Esophagus squamous epithelium (tissue), 5 donors: Measurements from ENCODE around the gene THY1. TPM values are rescaled to one million over a fixed set of nuclear protein-coding genes. Genes with fewer than 3 reads are reported as not detected.

ENCODE experiments used
- DNase-seq: peaks from one replicate; lab custom pipeline; 2025; lab: John Stamatoyannopoulos, UW
- H3K27ac ChIP-seq, 4 donors: fragments of 200-600 bp; sonication (generic); one replicate each; pipeline ENCODE4 v1.5.1; 2016 to 2019; ENCODE audit warnings: mild to moderate bottlenecking in 1 of 4
- H3K27me3 ChIP-seq, 4 donors: fragments of 200-600 bp; sonication (generic); 1 replicate in 3 of 4; 2 replicates in 1 of 4; pipeline versions ENCODE4 v1.5.1 to v1.6.0; 2017 to 2021; ENCODE audit warnings: antibody characterized with exemption in 1 of 4
- H3K36me3 ChIP-seq, 3 donors: fragments of 200-600 bp; sonication (generic); one replicate each; pipeline ENCODE4 v1.5.1; 2016 to 2019
- H3K4me1 ChIP-seq, 3 donors: fragments of 200-600 bp; sonication (generic); one replicate each; pipeline ENCODE4 v1.5.1; 2017 to 2019
- H3K4me3 ChIP-seq, 4 donors: fragments of 200-600 bp; sonication (generic); 1 replicate in 3 of 4; 2 replicates in 1 of 4; pipeline ENCODE4 v1.5.1; 2016 to 2019; ENCODE audit warnings: mild to moderate bottlenecking in 2 of 4, moderate library complexity in 1 of 4
- H3K9me3 ChIP-seq, 3 donors: fragments of 200-600 bp; sonication (generic); one replicate each; pipeline ENCODE4 v1.5.1; 2016 to 2019
- POLR2A ChIP-seq, 4 donors: fragments of 450-650 bp; IDR thresholded peaks; one replicate each; pipeline ENCODE4 v1.6.1; 2017; ENCODE audit warnings: antibody characterized with exemption in 4 of 4, mild to moderate bottlenecking in 4 of 4, moderate library complexity in 3 of 4
- WGBS, 2 donors: methylation state at CpG; one replicate each; pipeline ENCODE4 v1.1.5; 2018; 5-methylcytosine and 5-hydroxymethylcytosine counted together
- intact Hi-C: fragments of 100-400 bp; cut with DNase I; formaldehyde crosslinking; loops from one replicate; pipeline ENCODE4 v1.15.0; 2022
- total RNA-seq, 4 donors: library from RNA; depleted of rRNA; stranded (reverse); fragments of >200 nt; gene quantifications; one replicate each; pipeline ENCODE4 v1.1.0, GENCODE V29; 2016
- TF ChIP-seq, protein P1 (sequence below), 6 experiments: fragments of 450-650 bp in 4 of 6; fragments of 200-600 bp in 2 of 6; sonication (generic) in 2 of 6; IDR thresholded peaks; one replicate each; pipeline ENCODE4 v1.5.1; 2016 to 2019; ENCODE audit warnings: antibody characterized with exemption in 6 of 6, mild to moderate bottlenecking in 4 of 6, moderate library complexity in 4 of 6
- donor health status: DM: yes; HTN: yes; CAD: no.

Gene THY1
- total RNA-seq, 4 donors from 2014 or later, result 0.57 to 7.6 (median 2.9) TPM

DNA sequence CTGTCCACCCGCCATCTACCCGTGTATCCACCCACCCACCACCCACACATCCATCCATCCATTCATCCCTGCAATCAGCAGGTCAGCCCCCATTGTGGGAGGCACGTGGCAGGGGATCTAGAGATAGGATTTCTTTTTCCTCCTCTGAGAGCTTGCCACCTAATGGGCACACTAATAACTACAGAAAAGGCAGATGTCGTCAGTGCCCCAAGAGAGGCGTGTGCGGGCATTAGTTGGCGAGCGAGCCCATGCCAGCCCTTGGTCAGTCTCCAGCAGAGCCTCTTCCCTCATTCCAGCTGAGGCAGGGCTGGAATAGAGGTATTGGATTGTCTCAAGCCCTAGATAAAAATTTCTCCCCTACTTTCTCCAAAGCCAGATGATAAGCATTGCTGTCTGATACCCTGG is 51.2 kb downstream of the THY1 start:
- Histone ChIP-seq H3K4me1 (peaks cover 61 to 98% (median 76%) of the 10 kb centered on the region in 3 donors), H3K36me3 (no peaks in the 10 kb centered on the region), H3K9me3 (no peaks in the 10 kb centered on the region), H3K4me3 (no peak overlapping the region), H3K27me3 (peaks cover 0 to 11% (median 0%) of the 10 kb centered on the region in 4 donors), H3K27ac (peak overlapping the region; percentile 74 to 95 (median 88))
- WGBS, 2 donors, result 10 to 32% methylated on average over 8 of the region's 8 CpGs
- TF ChIP-seq, protein P1, sequence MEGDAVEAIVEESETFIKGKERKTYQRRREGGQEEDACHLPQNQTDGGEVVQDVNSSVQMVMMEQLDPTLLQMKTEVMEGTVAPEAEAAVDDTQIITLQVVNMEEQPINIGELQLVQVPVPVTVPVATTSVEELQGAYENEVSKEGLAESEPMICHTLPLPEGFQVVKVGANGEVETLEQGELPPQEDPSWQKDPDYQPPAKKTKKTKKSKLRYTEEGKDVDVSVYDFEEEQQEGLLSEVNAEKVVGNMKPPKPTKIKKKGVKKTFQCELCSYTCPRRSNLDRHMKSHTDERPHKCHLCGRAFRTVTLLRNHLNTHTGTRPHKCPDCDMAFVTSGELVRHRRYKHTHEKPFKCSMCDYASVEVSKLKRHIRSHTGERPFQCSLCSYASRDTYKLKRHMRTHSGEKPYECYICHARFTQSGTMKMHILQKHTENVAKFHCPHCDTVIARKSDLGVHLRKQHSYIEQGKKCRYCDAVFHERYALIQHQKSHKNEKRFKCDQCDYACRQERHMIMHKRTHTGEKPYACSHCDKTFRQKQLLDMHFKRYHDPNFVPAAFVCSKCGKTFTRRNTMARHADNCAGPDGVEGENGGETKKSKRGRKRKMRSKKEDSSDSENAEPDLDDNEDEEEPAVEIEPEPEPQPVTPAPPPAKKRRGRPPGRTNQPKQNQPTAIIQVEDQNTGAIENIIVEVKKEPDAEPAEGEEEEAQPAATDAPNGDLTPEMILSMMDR (IDR thresholded peaks at IDR 0.05), result peak in 5 of 6 experiments; percentile 16 to 59 (median 50)
- TF ChIP-seq POLR2A (IDR thresholded peaks at IDR 0.05), result no peak
- intact Hi-C loops, result no loop called here
- DNase-seq, result no peak

DNA sequence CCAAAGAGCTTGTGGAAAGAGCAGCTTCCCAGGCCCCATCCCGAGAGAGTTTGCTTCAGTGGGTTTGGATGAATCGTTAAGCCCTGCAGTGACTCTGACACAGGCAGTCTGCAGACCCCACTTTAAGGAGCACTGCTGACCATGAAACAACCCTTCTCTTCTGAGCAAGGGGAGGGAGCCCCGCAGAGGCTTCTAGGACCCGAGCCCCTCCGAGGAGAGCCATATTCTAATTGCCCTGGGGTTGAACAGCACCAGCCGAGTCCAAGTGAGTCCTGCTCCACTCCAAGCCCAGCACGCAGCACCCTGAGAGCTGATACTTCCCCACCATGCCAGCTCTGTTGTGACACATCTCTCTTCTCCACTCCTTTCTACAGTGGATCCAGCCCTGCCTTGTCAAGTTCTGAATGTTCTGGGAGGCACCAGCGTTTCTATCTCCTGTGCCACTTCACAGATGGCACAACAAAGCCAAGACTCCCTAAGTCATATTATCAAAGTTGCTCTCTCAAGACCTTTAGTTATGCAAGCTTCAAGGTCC is 51.8 kb downstream of the THY1 start:
- Histone ChIP-seq H3K4me1 (peaks cover 57 to 98% (median 77%) of the 10 kb centered on the region in 3 donors), H3K4me3 (no peak overlapping the region), H3K27ac (peak overlapping the region; percentile 74 to 95 (median 88)), H3K9me3 (no peaks in the 10 kb centered on the region), H3K27me3 (peaks cover 0 to 11% (median 0%) of the 10 kb centered on the region in 4 donors), H3K36me3 (no peaks in the 10 kb centered on the region)
- DNase-seq, result no peak
- 50 to 64% methylated on average over 6 of the region's 8 CpGs for WGBS, 2 donors
- intact Hi-C loops, result no loop called here
- no peak for TF ChIP-seq POLR2A (IDR thresholded peaks at IDR 0.05)
- TF ChIP-seq, protein P1 (IDR thresholded peaks at IDR 0.05), result no peak

DNA sequence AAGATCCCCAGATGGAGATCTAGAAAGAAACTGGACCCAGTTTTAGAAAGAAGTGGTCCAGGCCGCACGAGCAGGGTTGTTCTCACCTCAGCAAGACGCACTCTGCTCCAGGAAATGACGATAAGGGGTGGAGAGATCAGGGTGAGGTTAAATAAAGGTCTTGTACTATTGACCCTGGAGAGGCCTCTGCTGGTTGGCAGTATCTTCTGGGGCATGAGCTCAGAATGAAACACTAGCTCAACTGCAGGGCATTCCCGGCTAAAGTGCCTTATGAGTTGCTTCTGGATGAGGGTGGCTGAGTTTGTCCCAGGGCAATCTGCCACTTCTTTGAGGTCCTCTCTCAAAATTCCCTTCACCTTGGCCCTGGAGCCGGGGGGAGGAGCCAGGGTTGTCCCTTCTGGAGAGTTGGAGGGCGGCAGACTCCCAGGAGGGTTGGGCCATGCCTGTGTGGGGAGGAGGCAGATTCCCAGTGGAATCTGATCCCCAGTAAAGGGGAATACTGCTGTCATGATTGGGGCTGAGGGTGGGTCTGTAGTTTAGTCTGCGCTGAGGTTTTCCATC is 52.4 kb downstream of the THY1 start:
- Histone ChIP-seq H3K27ac (peak overlapping the region; percentile 74 to 95 (median 88)), H3K27me3 (peaks cover 0 to 12% (median 0%) of the 10 kb centered on the region in 4 donors), H3K36me3 (no peaks in the 10 kb centered on the region), H3K9me3 (no peaks in the 10 kb centered on the region), H3K4me3 (no peak overlapping the region), H3K4me1 (peaks cover 52 to 98% (median 73%) of the 10 kb centered on the region in 3 donors)
- no peak for DNase-seq
- intact Hi-C loops, result no loop called here
- 60 to 64% methylated on average over 6 of the region's 8 CpGs for whole genome bisulfite sequencing, 2 donors
- TF ChIP-seq POLR2A (IDR thresholded peaks at IDR 0.05), result no peak
- TF ChIP-seq, protein P1 (IDR thresholded peaks at IDR 0.05), result no peak

DNA sequence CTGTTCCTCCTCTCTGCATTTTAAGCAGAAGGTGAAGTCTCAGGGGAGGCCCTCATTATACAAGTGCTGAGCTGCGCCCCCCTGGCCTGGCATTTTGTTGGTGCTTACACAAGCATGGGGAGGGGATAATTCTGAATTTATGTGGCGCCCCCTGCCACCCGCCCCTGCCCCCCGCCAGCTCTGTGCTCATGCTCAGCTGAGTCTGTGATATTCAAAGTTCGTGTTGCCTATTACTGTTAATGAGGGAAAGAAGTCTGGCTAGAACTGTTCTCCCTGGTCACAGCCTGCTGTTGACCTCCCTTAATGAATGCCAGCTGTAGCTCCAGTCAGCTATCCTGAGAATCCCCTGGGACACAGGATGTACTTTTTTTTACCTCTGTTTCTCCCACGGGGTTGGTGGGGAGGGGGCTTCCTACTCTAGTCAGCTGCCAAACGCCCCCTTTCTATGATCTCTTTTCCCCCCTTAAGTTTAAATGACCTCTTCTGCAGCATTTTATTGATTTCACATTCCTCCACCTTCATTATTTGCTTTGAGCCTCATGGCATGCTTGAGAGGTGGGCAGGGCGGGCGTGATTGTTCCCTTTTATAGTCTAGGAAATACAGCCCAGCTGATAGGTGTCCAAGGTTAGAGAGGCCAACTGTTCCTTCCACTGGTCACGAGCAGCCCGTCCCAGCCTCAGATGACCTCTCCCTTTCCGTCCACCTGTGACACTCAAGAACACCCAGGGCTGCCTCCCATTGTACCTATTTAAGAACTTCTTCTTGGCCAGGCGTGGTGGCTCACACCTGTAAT is 53.6 kb downstream of the THY1 start:
- H3K27ac ChIP-seq, result peak overlapping the region; percentile 74 to 95 (median 88)

More for the DNA sequence above, 53.6 kb downstream of the THY1 start:
- no peaks in the 10 kb centered on the region for H3K9me3 ChIP-seq
- no peak for DNase-seq
- TF ChIP-seq POLR2A (IDR thresholded peaks at IDR 0.05), result no peak
- TF ChIP-seq, protein P1 (IDR thresholded peaks at IDR 0.05), result no peak
- WGBS, 2 donors, result 54 to 71% methylated on average over 7 to 11 of the region's 13 CpGs
- H3K36me3 ChIP-seq, result no peaks in the 10 kb centered on the region
- H3K4me1 ChIP-seq, result peaks cover 54 to 98% (median 70%) of the 10 kb centered on the region in 3 donors
- H3K4me3 ChIP-seq, result peak overlapping the region in 2 of 4 donors; percentile 3 to 22
- intact Hi-C loops, result no loop called here
- peaks cover 0 to 25% (median 0%) of the 10 kb centered on the region in 4 donors for H3K27me3 ChIP-seq
